Right lobe of liver (tissue), 4 donors: Measurements from ENCODE around the gene STAT5B.

ENCODE experiments used
- POLR2A ChIP-seq: fragments of 450-650 bp; IDR thresholded peaks from one replicate; pipeline ENCODE4 v1.6.1; 2017; ENCODE audit warnings: antibody characterized with exemption, mild to moderate bottlenecking
- TF ChIP-seq, protein P1 (sequence below), 4 donors: fragments of 200-600 bp in 3 of 4; fragments of 450-650 bp in 1 of 4; IDR thresholded peaks; one replicate each; pipeline versions ENCODE4 v1.5.1 to v1.8.0; 2016 to 2022; ENCODE audit warnings: antibody characterized with exemption in 4 of 4, mild to moderate bottlenecking in 2 of 4
- donor health status: DM: no; HTN: no; CAD: no.
- donor health status: DM: no; HTN: no; CAD: no.
- donor health status: DM: no; HTN: yes; CAD: no.

DNA sequence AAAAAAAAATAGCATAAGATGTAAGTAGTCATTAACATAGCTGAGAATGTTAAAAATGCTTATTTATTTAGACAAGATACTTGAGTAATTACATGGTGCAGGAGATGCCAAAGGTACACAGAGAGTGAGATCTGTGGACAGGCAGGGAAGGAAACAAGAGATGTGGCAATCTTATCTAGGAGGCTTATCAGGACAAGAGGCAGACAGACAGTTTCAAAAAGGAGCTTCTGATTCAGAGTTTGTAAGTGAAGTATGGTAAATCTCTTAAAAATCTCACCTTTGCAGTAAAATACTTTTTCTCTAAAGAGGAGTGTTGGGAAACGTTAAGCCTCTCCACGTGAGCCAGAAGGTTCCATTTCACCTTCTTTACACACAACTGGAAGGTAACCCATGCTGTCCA, 62.0 kb downstream of the STAT5B start:
- TF ChIP-seq, protein P1, sequence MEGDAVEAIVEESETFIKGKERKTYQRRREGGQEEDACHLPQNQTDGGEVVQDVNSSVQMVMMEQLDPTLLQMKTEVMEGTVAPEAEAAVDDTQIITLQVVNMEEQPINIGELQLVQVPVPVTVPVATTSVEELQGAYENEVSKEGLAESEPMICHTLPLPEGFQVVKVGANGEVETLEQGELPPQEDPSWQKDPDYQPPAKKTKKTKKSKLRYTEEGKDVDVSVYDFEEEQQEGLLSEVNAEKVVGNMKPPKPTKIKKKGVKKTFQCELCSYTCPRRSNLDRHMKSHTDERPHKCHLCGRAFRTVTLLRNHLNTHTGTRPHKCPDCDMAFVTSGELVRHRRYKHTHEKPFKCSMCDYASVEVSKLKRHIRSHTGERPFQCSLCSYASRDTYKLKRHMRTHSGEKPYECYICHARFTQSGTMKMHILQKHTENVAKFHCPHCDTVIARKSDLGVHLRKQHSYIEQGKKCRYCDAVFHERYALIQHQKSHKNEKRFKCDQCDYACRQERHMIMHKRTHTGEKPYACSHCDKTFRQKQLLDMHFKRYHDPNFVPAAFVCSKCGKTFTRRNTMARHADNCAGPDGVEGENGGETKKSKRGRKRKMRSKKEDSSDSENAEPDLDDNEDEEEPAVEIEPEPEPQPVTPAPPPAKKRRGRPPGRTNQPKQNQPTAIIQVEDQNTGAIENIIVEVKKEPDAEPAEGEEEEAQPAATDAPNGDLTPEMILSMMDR (IDR thresholded peaks at IDR 0.05): no peak
- no peak for TF ChIP-seq POLR2A
